ENCODE results near the gene ACOX1.
A peak's percentile ranks its signal among the peaks of the same experiment; 100 is the strongest.

ACOX1 gene

GRCh38 chr17:76004750-76005262 lies 25.8 kb upstream of the ACOX1 start:
- Histone ChIP-seq H3K36me3 (ENCODE audit: control insufficient read depth in 2 of 2, insufficient read depth in 1 of 2, low read length in 2 of 2) (peaks cover 0 to 4% of the 10 kb centered on the region in 2 experiments; a peak in 1 of 3 replicates), H3K27ac (ENCODE audit: extremely low read depth, low read depth, low read length) (no peak overlapping the region), H3K9me3 (ENCODE audit: control insufficient read depth, insufficient read depth, low read depth, low read length) (no peaks in the 10 kb centered on the region), H3K4me3 (ENCODE audit: low read depth, low read length) (no peak overlapping the region), H3K4me1 (ENCODE audit: control insufficient read depth, insufficient read depth, low read length) (no peaks in the 10 kb centered on the region)
- CTCF ChIA-PET = interaction anchor here (0.6 to 12.1 kb wide), 34 partner anchors 9 to 295 kb away, joined by 3 to 224 read pairs (median 4); partner anchors contain the start of genes EXOC7, MRPL38 and TRIM65
- TF ChIP-seq ZIC2 (tag by site-specific recombination; IDR thresholded peaks at IDR 0.05) (peak; percentile 52), ZFHX2 (tag by site-specific recombination; conservative IDR thresholded peaks at IDR 0.05) (no peak)
- POLR2A ChIA-PET = interaction anchor here (0.6 to 2.2 kb wide), 5 partner anchors 17 to 100 kb away, joined by 3 to 23 read pairs (median 5); partner anchors contain the start of genes ACOX1, MRPL38 and TEN1

GRCh38 chr17:76003915-76004314 lies 24.9 kb upstream of the ACOX1 start:
- no peaks in the 10 kb centered on the region for H3K4me1 ChIP-seq (ENCODE audit: control insufficient read depth, insufficient read depth, low read length)
- H3K27ac ChIP-seq (ENCODE audit: extremely low read depth, low read depth, low read length) = no peak overlapping the region
- H3K9me3 ChIP-seq (ENCODE audit: control insufficient read depth, insufficient read depth, low read depth, low read length) = no peaks in the 10 kb centered on the region
- H3K36me3 ChIP-seq (ENCODE audit: control insufficient read depth in 2 of 2, insufficient read depth in 1 of 2, low read length in 2 of 2) = peaks cover 0 to 4% of the 10 kb centered on the region in 2 experiments; a peak in 1 of 3 replicates
- ChIA-PET CTCF (interaction anchor here (0.6 to 12.1 kb wide), 19 partner anchors 8 to 370 kb away, joined by 3 to 224 read pairs (median 5); partner anchors contain the start of genes EXOC7, MRPL38 and TRIM65), POLR2A (interaction anchor here (0.6 kb wide), 1 partner anchor 88 kb away, joined by 3 read pairs; no protein-coding TSS in a partner anchor)
- no peak for TF ChIP-seq ZNF48 (tag by site-specific recombination; IDR thresholded peaks at IDR 0.05)
- no peak overlapping the region for H3K4me3 ChIP-seq (ENCODE audit: low read depth, low read length)

- no peak for TF ChIP-seq ZNF202 (tag by site-specific recombination; IDR thresholded peaks at IDR 0.05; ENCODE audit: borderline replicate concordance)
- TF ChIP-seq ZNF114 (tag by site-specific recombination; IDR thresholded peaks at IDR 0.05) = no peak
- no peak for TF ChIP-seq HOXD13 (CRISPR knock-in tag; IDR thresholded peaks at IDR 0.05; ENCODE audit: borderline replicate concordance)
- TF ChIP-seq ZNF391 (tag by site-specific recombination; IDR thresholded peaks at IDR 0.05; ENCODE audit: borderline replicate concordance, low read depth) = no peak
- no peak for TF ChIP-seq GLI2 (tag by site-specific recombination; IDR thresholded peaks at IDR 0.05; ENCODE audit: borderline replicate concordance, low read depth)
- TF ChIP-seq ZNF324 (tag by site-specific recombination; IDR thresholded peaks at IDR 0.05) = no peak
- no peak for TF ChIP-seq ZNF830 (tag by site-specific recombination; IDR thresholded peaks at IDR 0.05; ENCODE audit: low read depth)
- TF ChIP-seq ZNF214 (tag by site-specific recombination; IDR thresholded peaks at IDR 0.05; ENCODE audit: borderline replicate concordance) = no peak
- no peak for TF ChIP-seq ZNF157 (tag by site-specific recombination; IDR thresholded peaks at IDR 0.05)
- POLR2A ChIA-PET = interaction anchor here (0.6 to 1.8 kb wide), 3 partner anchors 23 to 95 kb away, joined by 4 to 6 read pairs (median 4); partner anchors contain the start of genes ACOX1 and TEN1
- CTCF ChIA-PET = interaction anchor here (0.6 to 12.1 kb wide), 8 partner anchors 8 to 278 kb away, joined by 3 to 224 read pairs (median 22); partner anchors contain the start of gene MRPL38
- no peak overlapping the region for H3K4me3 ChIP-seq (ENCODE audit: low read depth, low read length)
- no peaks in the 10 kb centered on the region for H3K4me1 ChIP-seq (ENCODE audit: control insufficient read depth, insufficient read depth, low read length)
- H3K27ac ChIP-seq (ENCODE audit: extremely low read depth, low read depth, low read length) = 0 out of 2 replicates have a peak overlapping the region, but pooled peaks have one; percentile 16
- H3K36me3 ChIP-seq (ENCODE audit: control insufficient read depth in 2 of 2, insufficient read depth in 1 of 2, low read length in 2 of 2) = peaks cover 0 to 4% of the 10 kb centered on the region in 2 experiments; a peak in 1 of 3 replicates
- no peaks in the 10 kb centered on the region for H3K9me3 ChIP-seq (ENCODE audit: control insufficient read depth, insufficient read depth, low read depth, low read length)
Observed at GRCh38 chr17:76002100-76002499, 23.1 kb upstream of the ACOX1 start.

GRCh38 chr17:76000755-76001521 lies 22.0 kb upstream of the ACOX1 start, which contains the start of gene CDK3:
CDK3 (plus strand) TSS chr17:76000855; CDS start chr17:76001426, 571 bp downstream.
- H3K36me3 ChIP-seq (ENCODE audit: control insufficient read depth in 2 of 2, insufficient read depth in 1 of 2, low read length in 2 of 2) = peaks cover 0 to 4% of the 10 kb centered on the region in 2 experiments; a peak in 1 of 3 replicates
- ChIA-PET POLR2A (interaction anchor here (0.5 to 1.8 kb wide), 6 partner anchors 8 to 221 kb away, joined by 3 to 4 read pairs (median 4); partner anchors contain the start of genes ACOX1, FBF1, MRPL38 and TEN1), CTCF (interaction anchor here (0.6 to 12.1 kb wide), 33 partner anchors 9 to 368 kb away, joined by 3 to 224 read pairs (median 4); partner anchors contain the start of genes FBF1, MRPL38 and SMIM5)
- H3K4me1 ChIP-seq (ENCODE audit: control insufficient read depth, insufficient read depth, low read length) = no peaks in the 10 kb centered on the region
- H3K4me3 ChIP-seq (ENCODE audit: low read depth, low read length) = no peak within 1 kb of the TSS
- no peaks in the 10 kb centered on the region for H3K9me3 ChIP-seq (ENCODE audit: control insufficient read depth, insufficient read depth, low read depth, low read length)
- no peak within 1 kb of the TSS for H3K27ac ChIP-seq (ENCODE audit: extremely low read depth, low read depth, low read length)
- TF ChIP-seq BCL11B (tag by site-specific recombination; IDR thresholded peaks at IDR 0.05; ENCODE audit: low read depth) = peak; percentile 66; the same call in 1 of the 2 replicates
- no peak for TF ChIP-seq ZFP3 (tag by site-specific recombination; IDR thresholded peaks at IDR 0.05; ENCODE audit: low read depth)
- TF ChIP-seq ZNF585B (tag by site-specific recombination; IDR thresholded peaks at IDR 0.05) = no peak
- no peak for TF ChIP-seq OSR2 (tag by site-specific recombination; IDR thresholded peaks at IDR 0.05)
- TF ChIP-seq GLIS2 (tag by site-specific recombination; IDR thresholded peaks at IDR 0.05) = peak; percentile 61
- TF ChIP-seq ZNF76 (tag by site-specific recombination; IDR thresholded peaks at IDR 0.05; ENCODE audit: borderline replicate concordance, low read depth) = no peak
- no peak for TF ChIP-seq BCL6B (tag by site-specific recombination; IDR thresholded peaks at IDR 0.05)
- TF ChIP-seq KLF17 (tag by site-specific recombination; IDR thresholded peaks at IDR 0.05) = no peak
- no peak for TF ChIP-seq ZNF514 (tag by site-specific recombination; IDR thresholded peaks at IDR 0.05)
- no peak for TF ChIP-seq ZNF26 (tag by site-specific recombination; IDR thresholded peaks at IDR 0.05)

Measured in HEK293 (cell line).